ENCODE measurements around the gene ABLIM2.
A peak's percentile ranks its signal among the peaks of the same experiment; 100 is the strongest.

ABLIM2 gene

GRCh38 chr4:7968262-7968896 is 190.2 kb downstream of the ABLIM2 start:
- DNase-seq: no peak

GRCh38 chr4:7967501-7968261 is 190.9 kb downstream of the ABLIM2 start:
- peak; percentile 53 for DNase-seq

- DNase-seq: no peak
Measured at GRCh38 chr4:7967063-7967440, 191.6 kb downstream of the ABLIM2 start.

DNA sequence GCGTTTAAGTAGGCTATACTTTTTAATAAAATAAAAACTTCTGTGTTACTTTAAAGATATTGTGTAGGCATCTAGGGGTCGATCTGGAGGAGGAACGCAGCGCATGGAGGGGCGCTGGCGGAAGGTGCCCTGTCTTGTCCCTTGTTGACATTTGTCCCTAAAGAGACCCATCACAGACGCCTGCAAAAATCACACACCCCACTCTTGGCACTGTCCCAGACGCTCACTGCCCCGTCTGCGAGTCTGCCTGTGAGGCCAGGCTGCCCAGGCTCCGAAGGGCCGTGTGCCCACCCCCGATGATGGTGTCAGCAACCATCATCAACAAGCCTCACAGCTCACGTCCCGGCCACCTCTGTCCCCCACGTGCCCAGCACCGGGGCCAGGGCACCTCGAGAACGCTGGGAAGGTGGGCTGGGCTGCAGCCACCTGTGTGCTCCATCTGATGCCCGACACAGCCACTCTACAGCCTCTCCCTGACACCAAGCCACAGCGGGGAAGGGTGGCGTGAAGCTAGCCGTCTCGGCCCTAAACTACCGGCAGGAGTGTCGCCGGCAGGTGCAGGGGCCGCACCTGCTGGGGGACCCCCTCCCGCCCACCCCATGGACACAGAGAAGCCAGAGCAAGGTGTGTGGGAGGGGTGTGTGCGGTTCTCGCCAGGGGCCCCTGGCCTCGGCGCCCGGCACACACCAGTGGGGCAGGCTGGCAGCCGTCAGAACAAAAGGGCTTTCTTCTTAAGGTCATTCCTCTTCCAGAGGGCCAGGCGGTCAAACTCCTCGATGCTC is 192.1 kb downstream of the ABLIM2 start:
- no peak for DNase-seq

GRCh38 chr4:7964890-7965662 is 193.5 kb downstream of the ABLIM2 start:
- peak; percentile 69 for DNase-seq

DNA sequence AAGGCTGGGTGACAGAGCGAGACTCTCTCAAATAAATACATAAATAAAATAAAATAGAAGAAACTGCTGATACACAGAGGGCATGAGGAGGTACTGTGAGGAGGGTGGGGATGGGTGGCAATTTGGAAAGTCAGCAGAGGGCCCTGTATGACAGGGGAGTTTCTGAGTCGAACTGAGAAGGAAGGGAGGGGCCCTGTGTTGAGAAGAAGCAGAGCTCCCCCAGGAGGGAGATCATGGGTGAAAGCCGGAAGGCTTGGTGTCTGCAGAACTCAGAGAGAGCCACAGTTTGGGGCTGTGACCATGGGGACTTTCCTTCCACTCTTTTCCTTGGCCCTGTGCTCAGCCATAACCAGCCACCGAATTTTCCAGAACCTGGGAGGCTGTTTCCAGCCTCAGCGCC is 194.2 kb downstream of the ABLIM2 start:
- no peak for DNase-seq

DNA sequence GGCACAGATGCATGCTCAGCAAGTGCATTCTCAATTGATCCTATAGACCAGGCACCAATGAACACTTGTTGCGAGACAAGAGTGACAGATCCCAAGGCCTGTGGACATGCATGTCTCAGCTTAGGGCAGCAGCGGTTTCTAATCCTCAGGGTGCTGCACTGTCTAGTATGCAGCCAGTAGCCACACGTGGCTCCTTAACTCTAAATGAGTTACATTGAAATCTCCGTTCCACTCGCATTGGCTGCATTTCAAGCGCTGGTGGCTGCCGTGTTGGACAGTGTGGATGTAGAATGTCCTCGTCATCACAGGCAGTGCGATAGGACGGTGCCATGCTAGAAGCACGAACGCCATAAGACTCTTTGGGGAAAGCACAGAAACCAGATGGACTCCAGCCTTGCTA is 194.9 kb downstream of the ABLIM2 start:
- DNase-seq: no peak

DNA sequence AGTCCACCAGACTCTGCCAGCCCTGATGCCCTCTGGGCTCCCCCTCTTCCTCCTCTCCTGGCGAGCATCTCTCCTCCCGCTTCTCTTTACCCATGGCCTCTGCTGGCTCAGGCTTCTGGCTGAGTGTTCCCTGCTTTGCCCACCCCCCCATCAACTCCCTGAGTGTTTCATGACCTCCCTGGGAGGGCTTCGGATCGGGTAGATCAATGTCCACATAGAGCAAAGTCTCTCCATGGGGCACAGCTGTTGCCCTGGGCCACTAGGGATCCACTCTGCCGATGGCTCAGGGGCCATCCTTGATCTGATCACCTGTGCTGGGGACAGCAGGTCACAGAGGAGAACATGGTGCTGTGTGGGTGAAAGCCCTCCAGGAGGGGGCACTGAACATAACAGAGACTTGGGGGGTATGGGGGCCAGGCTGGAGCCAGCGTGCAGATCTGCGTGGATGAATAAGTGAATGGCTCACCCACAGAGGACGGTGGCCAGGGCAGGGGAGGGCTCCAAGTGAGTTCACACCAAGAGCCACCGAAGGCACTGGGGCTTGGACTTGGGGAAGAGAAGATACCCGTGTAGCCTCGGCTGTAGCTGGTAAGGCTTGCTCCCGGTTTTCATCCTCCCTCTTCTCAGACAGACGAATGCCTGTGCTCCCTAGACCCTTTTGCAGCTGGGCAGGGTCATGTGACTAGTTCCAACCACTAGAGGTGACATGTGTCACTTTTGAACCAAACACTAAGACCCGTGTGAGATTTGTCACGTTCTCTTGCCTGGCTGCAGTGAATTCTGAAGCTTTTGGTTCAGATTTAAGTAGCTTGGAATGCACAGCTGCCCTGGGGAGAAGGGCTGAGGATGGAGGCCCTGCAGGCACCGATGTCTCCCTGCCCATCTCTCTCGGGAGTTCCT is 195.8 kb downstream of the ABLIM2 start:
- no peak for DNase-seq

GRCh38 chr4:7960790-7961655 is 197.6 kb downstream of the ABLIM2 start:
- peak; percentile 24 for DNase-seq

GRCh38 chr4:7960017-7960789 is 198.4 kb downstream of the ABLIM2 start:
- no peak for DNase-seq

DNA sequence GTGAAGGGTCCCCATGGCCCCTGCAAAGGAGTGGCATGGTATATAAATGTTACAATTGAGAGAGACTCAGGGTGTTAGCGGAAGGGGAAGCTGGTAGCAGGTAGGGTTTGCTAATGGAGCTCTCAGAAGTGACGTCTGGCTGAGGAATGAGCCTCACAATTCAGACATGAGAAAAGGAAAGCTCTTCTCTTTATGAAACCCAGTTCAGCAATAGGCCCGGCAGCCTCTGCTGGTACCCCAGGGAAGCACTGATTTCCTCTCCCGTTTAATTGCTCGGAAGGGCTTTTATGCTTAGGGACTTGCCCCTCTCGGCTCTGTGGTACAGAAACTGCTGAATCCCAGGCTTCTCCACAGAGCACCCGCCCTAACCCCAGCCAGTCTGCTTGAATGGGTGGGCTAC is 199.5 kb downstream of the ABLIM2 start:
- DNase-seq: no peak

GRCh38 chr4:7956934-7957656 is 201.5 kb downstream of the ABLIM2 start:
- no peak for DNase-seq

- no peak for DNase-seq
Measured at GRCh38 chr4:7956270-7956808, 202.3 kb downstream of the ABLIM2 start.

DNA sequence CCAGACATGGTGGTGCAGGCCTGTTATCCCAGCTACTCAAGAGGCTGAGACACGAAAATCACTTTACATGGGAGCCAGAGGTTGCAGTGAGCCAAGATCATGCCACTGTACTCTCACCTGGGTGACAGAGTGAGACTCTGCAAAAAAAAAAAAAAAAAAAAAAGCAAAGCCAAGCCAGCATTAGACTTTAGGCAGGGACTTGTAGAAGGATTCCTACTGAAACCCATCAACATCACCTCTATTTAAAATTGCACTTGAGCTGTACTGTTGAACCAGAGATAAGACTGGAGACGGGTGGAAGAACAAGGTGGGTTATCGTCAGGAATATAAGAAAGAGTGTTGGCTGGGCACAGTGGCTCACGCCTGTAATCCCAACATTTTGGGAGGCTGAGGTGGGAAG is 203.2 kb downstream of the ABLIM2 start:
- DNase-seq: no peak

DNA sequence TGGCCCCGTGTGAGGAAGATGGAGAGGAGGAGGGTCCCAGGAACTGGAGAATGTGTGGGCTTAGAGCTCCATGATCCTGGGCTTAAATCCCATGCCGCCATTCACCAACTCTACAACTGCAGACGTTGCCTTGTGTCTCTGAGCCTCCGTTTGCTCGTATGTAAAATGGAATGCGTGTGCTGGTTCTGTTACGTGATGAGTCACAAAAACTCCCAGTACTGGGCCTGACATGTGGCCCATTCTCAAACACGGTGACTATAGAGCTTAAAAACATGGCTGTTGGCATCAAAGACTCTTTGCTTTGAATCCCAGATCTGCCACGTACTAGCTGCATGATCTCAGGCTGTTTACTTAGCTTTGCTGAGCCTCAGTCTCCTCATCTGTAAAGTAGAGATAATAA is 206.0 kb downstream of the ABLIM2 start:
- no peak for DNase-seq

DNA sequence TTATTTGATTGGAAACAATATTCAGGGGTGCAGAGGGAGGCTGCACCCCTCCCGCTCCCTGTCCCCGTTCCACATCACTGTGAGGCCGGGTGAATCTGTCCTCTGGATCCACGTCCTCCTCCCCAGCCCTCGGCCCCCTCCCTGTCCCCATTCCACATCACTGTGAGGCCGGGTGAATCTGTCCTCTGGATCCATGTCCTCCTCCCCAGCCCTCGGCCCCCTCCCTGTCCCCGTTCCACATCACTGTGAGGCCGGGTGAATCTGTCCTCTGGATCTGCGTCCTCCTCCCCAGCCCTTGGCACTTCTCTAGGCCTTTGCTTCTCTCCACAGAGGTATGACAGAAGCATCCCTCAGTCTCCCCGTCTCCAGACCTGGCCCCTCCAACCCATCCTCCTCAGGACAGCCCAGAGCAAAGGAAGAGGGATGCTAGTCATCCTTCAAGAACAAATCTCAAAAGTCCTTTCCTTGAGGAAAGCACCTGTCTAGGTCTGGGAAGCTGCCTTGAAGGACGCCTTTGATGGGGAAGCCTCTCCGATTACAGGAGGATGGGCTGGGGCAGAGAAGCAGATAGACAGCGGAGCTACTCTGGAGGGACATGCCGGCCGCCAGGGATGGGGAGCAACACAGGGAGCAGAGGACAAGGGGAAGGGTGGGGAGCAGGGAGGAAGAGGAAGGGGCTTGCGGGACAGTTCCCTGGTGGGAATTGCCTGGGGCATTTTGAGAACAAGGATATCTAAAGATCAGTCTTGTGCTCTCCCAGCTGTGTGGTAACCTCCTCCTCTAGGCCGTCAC is 208.1 kb downstream of the ABLIM2 start:
- DNase-seq: no peak

GRCh38 chr4:7949759-7950158 is 208.9 kb downstream of the ABLIM2 start:
- DNase-seq: no peak

- no peak for DNase-seq
Measured at GRCh38 chr4:7947927-7948326, 210.7 kb downstream of the ABLIM2 start.

Data from suppressor macrophage treated with lipopolysaccharide for 4 hours (primary cell).